ENCODE measurements around the gene STYX. TPM values are rescaled to one million over a fixed set of nuclear protein-coding genes. Genes with fewer than 3 reads are reported as not detected.
A peak's percentile ranks its signal among the peaks of the same experiment; 100 is the strongest.

The STYX gene
- total RNA-seq, 2 experiments from 2014 or later, result 13.3 to 14.1 TPM

DNA sequence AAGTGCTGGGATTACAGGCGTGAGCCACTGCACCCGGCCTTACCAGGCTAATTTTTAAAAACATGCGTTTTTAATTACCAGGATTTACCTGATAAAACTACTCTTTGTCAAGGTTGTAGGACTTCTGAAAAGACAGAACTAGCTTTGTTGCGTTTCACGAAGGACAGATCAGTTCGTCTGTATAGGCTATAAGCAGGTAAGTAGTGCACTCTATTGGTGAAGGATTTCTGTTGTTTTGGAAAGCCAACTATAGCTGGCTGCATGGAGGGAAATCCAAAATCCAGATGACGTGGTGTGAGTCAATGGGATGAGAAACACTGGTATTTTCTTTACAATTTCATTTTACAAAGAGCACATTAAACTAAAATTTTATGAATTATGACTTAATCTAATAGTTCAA, 46.9 kb downstream of the STYX start:
- intact Hi-C loops (cut with micrococcal nuclease), result no loop called here
- no peak for DNase-seq
- Mint-ChIP-seq H3K27ac (no peak overlapping the region), H3K9me3 (no peaks in the 10 kb centered on the region), H3K4me1 (ENCODE audit: low read depth) (no peaks in the 10 kb centered on the region), H3K4me3 (no peak overlapping the region), H3K27me3 (ENCODE audit: low read depth) (no peaks in the 10 kb centered on the region), H3K36me3 (ENCODE audit: low read depth) (peaks cover 17% of the 10 kb centered on the region)
- CTCF ChIA-PET, result no interaction called here

- no peaks in the 10 kb centered on the region for H3K9me3 Mint-ChIP-seq
- H3K27me3 Mint-ChIP-seq (ENCODE audit: low read depth), result no peaks in the 10 kb centered on the region
- CTCF ChIA-PET, result interaction anchor here (0.6 to 0.7 kb wide), 2 partner anchors 35 to 316 kb away, joined by 3 to 4 read pairs; no protein-coding TSS in a partner anchor
- no peak overlapping the region for H3K4me3 Mint-ChIP-seq
- no peak for DNase-seq
- intact Hi-C loops (cut with micrococcal nuclease), result no loop called here
- no peak overlapping the region for H3K27ac Mint-ChIP-seq
- H3K4me1 Mint-ChIP-seq (ENCODE audit: low read depth), result no peaks in the 10 kb centered on the region
- H3K36me3 Mint-ChIP-seq (ENCODE audit: low read depth), result peaks cover 10% of the 10 kb centered on the region
Measured at GRCh38 chr14:52778702-52779101, 48.7 kb downstream of the STYX start.

DNA sequence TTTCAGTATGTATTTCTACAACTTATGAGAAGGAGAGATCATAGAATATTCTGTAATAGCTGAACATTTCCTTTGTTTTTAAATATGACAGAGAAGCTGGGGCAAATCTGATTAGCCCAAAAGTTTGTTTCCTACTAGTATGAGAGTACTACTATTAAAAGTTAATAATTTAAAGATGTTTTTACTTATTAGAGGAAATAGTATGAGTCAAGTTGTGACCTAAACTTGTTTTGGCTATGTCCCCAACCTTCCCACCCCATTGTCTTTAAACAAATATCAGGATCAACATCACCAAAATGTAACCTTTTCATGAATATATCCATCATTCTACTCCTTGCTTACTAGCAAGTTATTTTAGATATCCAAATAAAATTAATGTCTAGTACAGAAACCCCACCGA, 50.9 kb downstream of the STYX start:
- CTCF ChIA-PET, result interaction anchor here (0.7 kb wide), 1 partner anchor 61 kb away, joined by 3 read pairs; no protein-coding TSS in a partner anchor
- no peaks in the 10 kb centered on the region for H3K4me1 Mint-ChIP-seq (ENCODE audit: low read depth)
- no peak overlapping the region for H3K4me3 Mint-ChIP-seq
- intact Hi-C loops (cut with micrococcal nuclease), result no loop called here
- H3K36me3 Mint-ChIP-seq (ENCODE audit: low read depth), result peaks cover 6% of the 10 kb centered on the region
- H3K9me3 Mint-ChIP-seq, result no peaks in the 10 kb centered on the region
- DNase-seq, result no peak
- no peak overlapping the region for H3K27ac Mint-ChIP-seq
- no peaks in the 10 kb centered on the region for H3K27me3 Mint-ChIP-seq (ENCODE audit: low read depth)

- Mint-ChIP-seq H3K4me3 (no peak overlapping the region), H3K9me3 (no peaks in the 10 kb centered on the region), H3K36me3 (ENCODE audit: low read depth) (peaks cover 6% of the 10 kb centered on the region), H3K27me3 (ENCODE audit: low read depth) (no peaks in the 10 kb centered on the region), H3K27ac (no peak overlapping the region), H3K4me1 (ENCODE audit: low read depth) (no peaks in the 10 kb centered on the region)
- intact Hi-C loops (cut with micrococcal nuclease), result no loop called here
- CTCF ChIA-PET, result no interaction called here
- no peak for DNase-seq
Measured at GRCh38 chr14:52781629-52782028, 51.7 kb downstream of the STYX start.

- no peak overlapping the region for H3K27ac Mint-ChIP-seq
- H3K4me1 Mint-ChIP-seq (ENCODE audit: low read depth), result peaks cover 5% of the 10 kb centered on the region
- no peak overlapping the region for H3K4me3 Mint-ChIP-seq
- CTCF ChIA-PET, result no interaction called here
- intact Hi-C loops (cut with micrococcal nuclease), result no loop called here
- H3K27me3 Mint-ChIP-seq (ENCODE audit: low read depth), result no peaks in the 10 kb centered on the region
- no peak for DNase-seq
- no peaks in the 10 kb centered on the region for H3K9me3 Mint-ChIP-seq
- H3K36me3 Mint-ChIP-seq (ENCODE audit: low read depth), result peaks cover 4% of the 10 kb centered on the region
Measured at GRCh38 chr14:52783206-52783605, 53.2 kb downstream of the STYX start.

DNA sequence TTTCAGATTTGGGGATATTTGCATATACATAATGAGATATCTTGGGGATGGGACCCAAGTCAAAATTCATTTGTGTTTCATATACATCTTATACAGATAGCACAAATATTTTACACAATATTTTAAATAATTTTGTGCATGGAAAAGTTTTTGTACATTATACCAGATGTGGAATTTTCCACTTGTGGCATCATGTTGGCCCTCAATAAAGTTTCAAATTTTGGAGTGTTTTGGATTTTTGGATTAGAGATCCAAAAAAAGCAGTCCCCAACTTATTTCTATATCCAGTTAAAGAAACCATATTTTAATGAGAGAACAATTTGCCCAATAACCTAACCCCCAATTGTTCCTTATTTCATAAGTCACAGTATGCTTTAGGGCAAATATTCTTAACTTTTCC, 56.9 kb downstream of the STYX start:
- Mint-ChIP-seq H3K36me3 (ENCODE audit: low read depth) (peaks cover 3% of the 10 kb centered on the region), H3K4me1 (ENCODE audit: low read depth) (peaks cover 27% of the 10 kb centered on the region), H3K27ac (no peak overlapping the region), H3K27me3 (ENCODE audit: low read depth) (no peaks in the 10 kb centered on the region), H3K4me3 (no peak overlapping the region), H3K9me3 (no peaks in the 10 kb centered on the region)
- CTCF ChIA-PET, result interaction anchor here (1.1 kb wide), 1 partner anchor 174 kb away, joined by 3 read pairs; no protein-coding TSS in a partner anchor
- intact Hi-C loops (cut with micrococcal nuclease), result no loop called here
- no peak for DNase-seq

- intact Hi-C loops (cut with micrococcal nuclease), result no loop called here
- peak overlapping the region; percentile 21 for H3K4me3 Mint-ChIP-seq
- H3K27ac Mint-ChIP-seq, result no peak overlapping the region
- no peak for DNase-seq
- peaks cover 3% of the 10 kb centered on the region for H3K36me3 Mint-ChIP-seq (ENCODE audit: low read depth)
- no peaks in the 10 kb centered on the region for H3K9me3 Mint-ChIP-seq
- CTCF ChIA-PET, result no interaction called here
- H3K4me1 Mint-ChIP-seq (ENCODE audit: low read depth), result peaks cover 29% of the 10 kb centered on the region
- no peaks in the 10 kb centered on the region for H3K27me3 Mint-ChIP-seq (ENCODE audit: low read depth)
Measured at GRCh38 chr14:52789118-52789517, 59.2 kb downstream of the STYX start.

DNA sequence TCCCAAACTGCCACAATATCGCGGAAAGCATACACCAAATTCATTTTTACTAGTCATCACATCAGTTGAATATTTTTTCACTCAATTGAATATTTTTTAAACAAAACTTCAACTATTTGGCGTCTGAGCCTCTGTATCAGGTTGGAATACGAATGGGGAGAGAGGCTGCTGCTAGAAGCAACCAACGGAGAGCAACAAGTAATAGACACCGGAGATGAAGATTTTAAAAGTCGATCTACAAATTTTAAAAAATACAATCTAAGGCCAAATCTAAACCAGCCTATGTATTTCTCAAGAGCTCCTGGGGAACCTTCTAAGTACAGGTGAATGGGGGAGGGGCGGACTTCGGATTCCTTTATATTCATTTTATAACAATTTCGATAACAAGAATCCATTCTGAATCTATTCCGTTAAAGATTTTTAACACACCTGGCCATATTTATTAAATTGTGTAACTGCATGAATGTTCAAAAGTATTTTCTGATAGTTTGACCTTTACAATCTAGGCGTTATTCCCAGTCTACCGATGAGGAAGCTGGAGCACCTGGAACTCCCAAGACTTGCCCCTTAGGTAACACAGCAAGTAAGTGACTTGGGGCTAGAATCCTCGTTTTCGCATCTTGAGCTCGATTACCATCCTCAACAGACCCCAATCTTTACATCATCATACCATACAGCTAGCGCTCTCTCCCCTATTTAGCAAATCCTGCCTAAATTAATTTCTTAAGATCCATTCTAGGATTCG, 60.2 kb downstream of the STYX start:
- no peak for DNase-seq
- peaks cover 3% of the 10 kb centered on the region for H3K36me3 Mint-ChIP-seq (ENCODE audit: low read depth)
- H3K9me3 Mint-ChIP-seq, result no peaks in the 10 kb centered on the region
- no peaks in the 10 kb centered on the region for H3K27me3 Mint-ChIP-seq (ENCODE audit: low read depth)
- H3K27ac Mint-ChIP-seq, result no peak overlapping the region
- H3K4me3 Mint-ChIP-seq, result peak overlapping the region; percentile 94
- intact Hi-C loops (cut with micrococcal nuclease), result loop anchor here (5.0 kb wide), 2 partner anchors 473 to 923 kb away; no protein-coding TSS in a partner anchor
- H3K4me1 Mint-ChIP-seq (ENCODE audit: low read depth), result peaks cover 29% of the 10 kb centered on the region
- CTCF ChIA-PET, result no interaction called here

- Mint-ChIP-seq H3K27me3 (ENCODE audit: low read depth) (no peaks in the 10 kb centered on the region), H3K27ac (peak overlapping the region; percentile 50)
- intact Hi-C loops (cut with micrococcal nuclease), result loop anchor here (1.0 to 5.0 kb wide), 7 partner anchors 48 to 923 kb away; partner anchors contain the start of genes GPR137C, PSMC6, STYX and TXNDC16
Measured at GRCh38 chr14:52790756-52791222, 60.8 kb downstream of the STYX start.

GRCh38 chr14:52791223-52792096, 61.5 kb downstream of the STYX start, which contains the start of gene GNPNAT1:
TSS of gene GNPNAT1 (minus strand) at chr14:52791607. CDS start at chr14:52784650, 6,957 bp downstream.
- peak; percentile 85 for DNase-seq

More at GRCh38 chr14:52790756-52791222, 60.8 kb downstream of the STYX start:
- no peaks in the 10 kb centered on the region for H3K9me3 Mint-ChIP-seq
- peaks cover 3% of the 10 kb centered on the region for H3K36me3 Mint-ChIP-seq (ENCODE audit: low read depth)
- CTCF ChIA-PET, result no interaction called here
- H3K4me1 Mint-ChIP-seq (ENCODE audit: low read depth), result peaks cover 29% of the 10 kb centered on the region
- H3K4me3 Mint-ChIP-seq, result peak overlapping the region; percentile 94
- no peak for DNase-seq

GRCh38 chr14:52792097-52792415, 62.1 kb downstream of the STYX start:
- H3K9me3 Mint-ChIP-seq, result peaks cover 2% of the 10 kb centered on the region
- H3K27ac Mint-ChIP-seq, result peak overlapping the region; percentile 46
- intact Hi-C loops (cut with micrococcal nuclease), result loop anchor here (5.0 kb wide), 2 partner anchors 475 to 925 kb away; no protein-coding TSS in a partner anchor
- CTCF ChIA-PET, result no interaction called here
- DNase-seq, result no peak
- H3K27me3 Mint-ChIP-seq (ENCODE audit: low read depth), result no peaks in the 10 kb centered on the region
- peak overlapping the region; percentile 75 for H3K4me3 Mint-ChIP-seq
- H3K36me3 Mint-ChIP-seq (ENCODE audit: low read depth), result peaks cover 3% of the 10 kb centered on the region
- H3K4me1 Mint-ChIP-seq (ENCODE audit: low read depth), result peaks cover 28% of the 10 kb centered on the region

More at GRCh38 chr14:52791223-52792096, 61.5 kb downstream of the STYX start, which contains the start of gene GNPNAT1:
- CTCF ChIA-PET, result no interaction called here
- Mint-ChIP-seq H3K4me3 (peak within 1 kb of the TSS; percentile 94), H3K27ac (peak within 1 kb of the TSS; percentile 66), H3K4me1 (ENCODE audit: low read depth) (peaks cover 29% of the 10 kb centered on the region), H3K27me3 (ENCODE audit: low read depth) (no peaks in the 10 kb centered on the region), H3K9me3 (peaks cover under 1% of the 10 kb centered on the region), H3K36me3 (ENCODE audit: low read depth) (peaks cover 3% of the 10 kb centered on the region)
- intact Hi-C loops (cut with micrococcal nuclease), result loop anchor here (1.0 to 5.0 kb wide), 7 partner anchors 49 to 924 kb away; partner anchors contain the start of genes GPR137C, PSMC6, STYX and TXNDC16

DNA sequence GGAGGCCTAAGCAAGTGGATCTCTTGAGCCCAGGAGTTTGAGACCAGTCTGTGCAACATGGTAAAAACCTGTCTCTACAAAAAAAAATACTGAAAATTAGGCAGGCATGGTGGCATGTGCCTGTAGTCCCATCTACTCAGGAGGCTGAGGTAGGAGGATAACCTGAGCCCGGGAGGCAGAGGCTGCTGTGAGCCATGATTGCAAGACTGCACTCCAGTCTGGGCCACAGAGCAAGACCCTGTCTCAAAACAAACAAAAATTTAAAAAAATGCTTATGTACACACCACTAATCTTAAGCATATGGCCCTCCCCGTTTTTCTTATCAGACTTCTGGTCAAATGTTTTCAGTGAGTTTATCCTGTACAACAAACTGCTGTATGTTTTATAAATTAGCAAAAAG, 63.1 kb downstream of the STYX start:
- CTCF ChIA-PET, result no interaction called here
- no peak for DNase-seq
- intact Hi-C loops (cut with micrococcal nuclease), result loop anchor here (5.0 kb wide), 2 partner anchors 476 to 926 kb away; no protein-coding TSS in a partner anchor
- H3K27ac Mint-ChIP-seq, result no peak overlapping the region
- peaks cover 3% of the 10 kb centered on the region for H3K36me3 Mint-ChIP-seq (ENCODE audit: low read depth)
- peaks cover 28% of the 10 kb centered on the region for H3K4me1 Mint-ChIP-seq (ENCODE audit: low read depth)
- peaks cover 5% of the 10 kb centered on the region for H3K9me3 Mint-ChIP-seq
- H3K27me3 Mint-ChIP-seq (ENCODE audit: low read depth), result no peaks in the 10 kb centered on the region
- H3K4me3 Mint-ChIP-seq, result no peak overlapping the region

Data from activated naive CD4-positive, alpha-beta T cell treated with anti-CD3 and anti-CD28 coated beads for 36 hours (primary cell).